Measurements from ENCODE around the gene GP1BB. TPM values are rescaled to one million over a fixed set of nuclear protein-coding genes. Genes with fewer than 3 reads are reported as not detected.

Gene GP1BB
- total RNA-seq, 1 experiment from 2014 or later: 3.6 TPM

GRCh38 chr22:19748139-19748538, 24.8 kb downstream of the GP1BB start:
- H3K9me3 ChIP-seq (ENCODE audit: control insufficient read depth, insufficient read depth, low read depth, low read length): no peaks in the 10 kb centered on the region
- H3K27ac ChIP-seq (ENCODE audit: low read length): no peak overlapping the region
- H3K36me3 ChIP-seq (ENCODE audit: control insufficient read depth, insufficient read depth, low read length): no peaks in the 10 kb centered on the region
- POLR2A ChIA-PET: no interaction called here
- no TSS peak for BruUV-seq (replicated peaks)
- TF ChIP-seq REST (IDR thresholded peaks at IDR 0.05; ENCODE audit: insufficient read depth in 1 of 2, low read depth in 2 of 2, low read length in 1 of 2) (no peak), POLR2AphosphoS5 (IDR thresholded peaks at IDR 0.05; ENCODE audit: low read depth, low read length) (no peak), TCF7L2 (IDR thresholded peaks at IDR 0.05; ENCODE audit: low read depth, low read length) (no peak), CTCF (IDR thresholded peaks at IDR 0.05) (no peak), SIN3A (IDR thresholded peaks at IDR 0.05; ENCODE audit: borderline replicate concordance, insufficient read depth, low read depth, low read length) (no peak)
- in situ Hi-C loops (cut with HindIII; ENCODE audit: low pct_unique_long_range_greater_than_20kb, low sequenced_read_pairs): no loop called here
- no peak overlapping the region for H3K4me3 ChIP-seq (ENCODE audit: low read depth in 2 of 2, low read length in 2 of 2)
- no peak for DNase-seq (ENCODE audit: low read depth, low spot score)
- H3K27me3 ChIP-seq (ENCODE audit: control insufficient read depth, insufficient read depth, low read length): no peaks in the 10 kb centered on the region
- ATAC-seq: no peak
- peaks cover 14% of the 10 kb centered on the region for H3K4me1 ChIP-seq (ENCODE audit: control insufficient read depth, insufficient read depth, low read length)
- intact Hi-C loops (cut with micrococcal nuclease; ENCODE audit: unreplicated experiment): no loop called here
- CTCF ChIA-PET: interaction anchor here (0.8 kb wide), 1 partner anchor 18 kb away, joined by 3 read pairs; no protein-coding TSS in a partner anchor

GRCh38 chr22:19748991-19749664, 25.8 kb downstream of the GP1BB start:
- H3K9me3 ChIP-seq (ENCODE audit: control insufficient read depth, insufficient read depth, low read depth, low read length): no peaks in the 10 kb centered on the region
- TF ChIP-seq REST (IDR thresholded peaks at IDR 0.05; ENCODE audit: insufficient read depth in 1 of 2, low read depth in 2 of 2, low read length in 1 of 2) (no peak), POLR2AphosphoS5 (IDR thresholded peaks at IDR 0.05; ENCODE audit: low read depth, low read length) (no peak), SIN3A (IDR thresholded peaks at IDR 0.05; ENCODE audit: borderline replicate concordance, insufficient read depth, low read depth, low read length) (no peak), TCF7L2 (IDR thresholded peaks at IDR 0.05; ENCODE audit: low read depth, low read length) (no peak), CTCF (IDR thresholded peaks at IDR 0.05) (no peak)
- no peak overlapping the region for H3K4me3 ChIP-seq (ENCODE audit: low read depth in 2 of 2, low read length in 2 of 2)
- no peak overlapping the region for H3K27ac ChIP-seq (ENCODE audit: low read length)
- intact Hi-C loops (cut with micrococcal nuclease; ENCODE audit: unreplicated experiment) (no loop called here), in situ Hi-C loops (cut with HindIII; ENCODE audit: low pct_unique_long_range_greater_than_20kb, low sequenced_read_pairs) (no loop called here)
- DNase-seq (ENCODE audit: low read depth, low spot score): no peak
- no peaks in the 10 kb centered on the region for H3K36me3 ChIP-seq (ENCODE audit: control insufficient read depth, insufficient read depth, low read length)
- CTCF ChIA-PET: interaction anchor here (0.8 kb wide), 1 partner anchor 19 kb away, joined by 3 read pairs; no protein-coding TSS in a partner anchor
- peaks cover 14% of the 10 kb centered on the region for H3K4me1 ChIP-seq (ENCODE audit: control insufficient read depth, insufficient read depth, low read length)
- POLR2A ChIA-PET: no interaction called here
- H3K27me3 ChIP-seq (ENCODE audit: control insufficient read depth, insufficient read depth, low read length): no peaks in the 10 kb centered on the region
- ATAC-seq: no peak
- no TSS peak for BruUV-seq (replicated peaks)
